ENCODE measurements around the gene KIF15.

The KIF15 gene

GRCh38 chr3:44877333-44877732, 115.7 kb downstream of the KIF15 start:
- no peaks in the 10 kb centered on the region for H3K27me3 ChIP-seq (ENCODE audit: control insufficient read depth in 2 of 2, insufficient read depth in 2 of 2, low read length in 2 of 2)
- no peak overlapping the region for H3K4me3 ChIP-seq (ENCODE audit: low read length in 2 of 2)
- no peaks in the 10 kb centered on the region for H3K36me3 ChIP-seq (ENCODE audit: control insufficient read depth in 2 of 2, insufficient read depth in 2 of 2, low read length in 2 of 2)
- no peak overlapping the region for H3K27ac ChIP-seq (ENCODE audit: low read depth in 2 of 2, low read length in 2 of 2)
- no peak overlapping the region for H3K9ac ChIP-seq (ENCODE audit: low read depth in 1 of 2, low read length in 2 of 2)
- H3K9me3 ChIP-seq (ENCODE audit: control insufficient read depth in 2 of 2, low read length in 2 of 2): no peaks in the 10 kb centered on the region
- H3K4me1 ChIP-seq (ENCODE audit: control insufficient read depth in 2 of 2, insufficient read depth in 2 of 2, low read length in 2 of 2): no peaks in the 10 kb centered on the region

- peaks cover 2 to 3% of the 10 kb centered on the region in 2 donors for H3K27me3 ChIP-seq (ENCODE audit: control insufficient read depth in 2 of 2, insufficient read depth in 2 of 2, low read length in 2 of 2)
- no peak overlapping the region for H3K27ac ChIP-seq (ENCODE audit: low read depth in 2 of 2, low read length in 2 of 2)
- H3K9me3 ChIP-seq (ENCODE audit: control insufficient read depth in 2 of 2, low read length in 2 of 2): no peaks in the 10 kb centered on the region
- H3K9ac ChIP-seq (ENCODE audit: low read depth in 1 of 2, low read length in 2 of 2): no peak overlapping the region
- H3K4me3 ChIP-seq (ENCODE audit: low read length in 2 of 2): no peak overlapping the region
- no peaks in the 10 kb centered on the region for H3K36me3 ChIP-seq (ENCODE audit: control insufficient read depth in 2 of 2, insufficient read depth in 2 of 2, low read length in 2 of 2)
- H3K4me1 ChIP-seq (ENCODE audit: control insufficient read depth in 2 of 2, insufficient read depth in 2 of 2, low read length in 2 of 2): no peaks in the 10 kb centered on the region
Observed at GRCh38 chr3:44880284-44880683, 118.7 kb downstream of the KIF15 start.

- no peaks in the 10 kb centered on the region for H3K9me3 ChIP-seq (ENCODE audit: control insufficient read depth in 2 of 2, low read length in 2 of 2)
- H3K4me3 ChIP-seq (ENCODE audit: low read length in 2 of 2): no peak overlapping the region
- H3K36me3 ChIP-seq (ENCODE audit: control insufficient read depth in 2 of 2, insufficient read depth in 2 of 2, low read length in 2 of 2): no peaks in the 10 kb centered on the region
- no peak overlapping the region for H3K27ac ChIP-seq (ENCODE audit: low read depth in 2 of 2, low read length in 2 of 2)
- no peaks in the 10 kb centered on the region for H3K4me1 ChIP-seq (ENCODE audit: control insufficient read depth in 2 of 2, insufficient read depth in 2 of 2, low read length in 2 of 2)
- H3K27me3 ChIP-seq (ENCODE audit: control insufficient read depth in 2 of 2, insufficient read depth in 2 of 2, low read length in 2 of 2): peaks cover 2 to 3% of the 10 kb centered on the region in 2 donors
- no peak overlapping the region for H3K9ac ChIP-seq (ENCODE audit: low read depth in 1 of 2, low read length in 2 of 2)
Observed at GRCh38 chr3:44883213-44883955, 121.8 kb downstream of the KIF15 start.

- Histone ChIP-seq H3K27me3 (ENCODE audit: control insufficient read depth in 2 of 2, insufficient read depth in 2 of 2, low read length in 2 of 2) (peaks cover 2 to 3% of the 10 kb centered on the region in 2 donors), H3K36me3 (ENCODE audit: control insufficient read depth in 2 of 2, insufficient read depth in 2 of 2, low read length in 2 of 2) (no peaks in the 10 kb centered on the region), H3K9me3 (ENCODE audit: control insufficient read depth in 2 of 2, low read length in 2 of 2) (no peaks in the 10 kb centered on the region), H3K9ac (ENCODE audit: low read depth in 1 of 2, low read length in 2 of 2) (no peak overlapping the region), H3K4me3 (ENCODE audit: low read length in 2 of 2) (no peak overlapping the region), H3K27ac (ENCODE audit: low read depth in 2 of 2, low read length in 2 of 2) (no peak overlapping the region), H3K4me1 (ENCODE audit: control insufficient read depth in 2 of 2, insufficient read depth in 2 of 2, low read length in 2 of 2) (no peaks in the 10 kb centered on the region)
Observed at GRCh38 chr3:44883999-44884431, 122.4 kb downstream of the KIF15 start.

GRCh38 chr3:44885618-44886017, 124.0 kb downstream of the KIF15 start:
- Histone ChIP-seq H3K27ac (ENCODE audit: low read depth in 2 of 2, low read length in 2 of 2) (no peak overlapping the region), H3K4me1 (ENCODE audit: control insufficient read depth in 2 of 2, insufficient read depth in 2 of 2, low read length in 2 of 2) (no peaks in the 10 kb centered on the region), H3K27me3 (ENCODE audit: control insufficient read depth in 2 of 2, insufficient read depth in 2 of 2, low read length in 2 of 2) (peaks cover 2 to 3% of the 10 kb centered on the region in 2 donors), H3K4me3 (ENCODE audit: low read length in 2 of 2) (no peak overlapping the region), H3K9me3 (ENCODE audit: control insufficient read depth in 2 of 2, low read length in 2 of 2) (no peaks in the 10 kb centered on the region), H3K36me3 (ENCODE audit: control insufficient read depth in 2 of 2, insufficient read depth in 2 of 2, low read length in 2 of 2) (no peaks in the 10 kb centered on the region), H3K9ac (ENCODE audit: low read depth in 1 of 2, low read length in 2 of 2) (no peak overlapping the region)

GRCh38 chr3:44886561-44886960, 125.0 kb downstream of the KIF15 start:
- Histone ChIP-seq H3K27ac (ENCODE audit: low read depth in 2 of 2, low read length in 2 of 2) (no peak overlapping the region), H3K9ac (ENCODE audit: low read depth in 1 of 2, low read length in 2 of 2) (no peak overlapping the region), H3K9me3 (ENCODE audit: control insufficient read depth in 2 of 2, low read length in 2 of 2) (no peaks in the 10 kb centered on the region), H3K27me3 (ENCODE audit: control insufficient read depth in 2 of 2, insufficient read depth in 2 of 2, low read length in 2 of 2) (peaks cover 2 to 3% of the 10 kb centered on the region in 2 donors), H3K4me1 (ENCODE audit: control insufficient read depth in 2 of 2, insufficient read depth in 2 of 2, low read length in 2 of 2) (no peaks in the 10 kb centered on the region), H3K4me3 (ENCODE audit: low read length in 2 of 2) (no peak overlapping the region), H3K36me3 (ENCODE audit: control insufficient read depth in 2 of 2, insufficient read depth in 2 of 2, low read length in 2 of 2) (no peaks in the 10 kb centered on the region)

- H3K9ac ChIP-seq (ENCODE audit: low read depth in 1 of 2, low read length in 2 of 2): no peak overlapping the region
- H3K4me3 ChIP-seq (ENCODE audit: low read length in 2 of 2): no peak overlapping the region
- H3K4me1 ChIP-seq (ENCODE audit: control insufficient read depth in 2 of 2, insufficient read depth in 2 of 2, low read length in 2 of 2): no peaks in the 10 kb centered on the region
- H3K27ac ChIP-seq (ENCODE audit: low read depth in 2 of 2, low read length in 2 of 2): no peak overlapping the region
- H3K36me3 ChIP-seq (ENCODE audit: control insufficient read depth in 2 of 2, insufficient read depth in 2 of 2, low read length in 2 of 2): no peaks in the 10 kb centered on the region
- peaks cover 2 to 3% of the 10 kb centered on the region in 2 donors for H3K27me3 ChIP-seq (ENCODE audit: control insufficient read depth in 2 of 2, insufficient read depth in 2 of 2, low read length in 2 of 2)
- H3K9me3 ChIP-seq (ENCODE audit: control insufficient read depth in 2 of 2, low read length in 2 of 2): no peaks in the 10 kb centered on the region
Observed at GRCh38 chr3:44887101-44887500, 125.5 kb downstream of the KIF15 start.

GRCh38 chr3:44890258-44890657, 128.7 kb downstream of the KIF15 start:
- H3K36me3 ChIP-seq (ENCODE audit: control insufficient read depth in 2 of 2, insufficient read depth in 2 of 2, low read length in 2 of 2): no peaks in the 10 kb centered on the region
- no peak overlapping the region for H3K27ac ChIP-seq (ENCODE audit: low read depth in 2 of 2, low read length in 2 of 2)
- no peaks in the 10 kb centered on the region for H3K27me3 ChIP-seq (ENCODE audit: control insufficient read depth in 2 of 2, insufficient read depth in 2 of 2, low read length in 2 of 2)
- no peaks in the 10 kb centered on the region for H3K9me3 ChIP-seq (ENCODE audit: control insufficient read depth in 2 of 2, low read length in 2 of 2)
- H3K9ac ChIP-seq (ENCODE audit: low read depth in 1 of 2, low read length in 2 of 2): no peak overlapping the region
- no peak overlapping the region for H3K4me3 ChIP-seq (ENCODE audit: low read length in 2 of 2)
- no peaks in the 10 kb centered on the region for H3K4me1 ChIP-seq (ENCODE audit: control insufficient read depth in 2 of 2, insufficient read depth in 2 of 2, low read length in 2 of 2)

GRCh38 chr3:44890852-44891251, 129.3 kb downstream of the KIF15 start:
- Histone ChIP-seq H3K36me3 (ENCODE audit: control insufficient read depth in 2 of 2, insufficient read depth in 2 of 2, low read length in 2 of 2) (no peaks in the 10 kb centered on the region), H3K4me3 (ENCODE audit: low read length in 2 of 2) (no peak overlapping the region), H3K27ac (ENCODE audit: low read depth in 2 of 2, low read length in 2 of 2) (no peak overlapping the region), H3K9ac (ENCODE audit: low read depth in 1 of 2, low read length in 2 of 2) (no peak overlapping the region), H3K27me3 (ENCODE audit: control insufficient read depth in 2 of 2, insufficient read depth in 2 of 2, low read length in 2 of 2) (no peaks in the 10 kb centered on the region), H3K4me1 (ENCODE audit: control insufficient read depth in 2 of 2, insufficient read depth in 2 of 2, low read length in 2 of 2) (no peaks in the 10 kb centered on the region), H3K9me3 (ENCODE audit: control insufficient read depth in 2 of 2, low read length in 2 of 2) (no peaks in the 10 kb centered on the region)

GRCh38 chr3:44892689-44893088, 131.1 kb downstream of the KIF15 start:
- Histone ChIP-seq H3K36me3 (ENCODE audit: control insufficient read depth in 2 of 2, insufficient read depth in 2 of 2, low read length in 2 of 2) (no peaks in the 10 kb centered on the region), H3K27ac (ENCODE audit: low read depth in 2 of 2, low read length in 2 of 2) (no peak overlapping the region), H3K4me3 (ENCODE audit: low read length in 2 of 2) (no peak overlapping the region)

More at GRCh38 chr3:44892689-44893088, 131.1 kb downstream of the KIF15 start:
- no peak overlapping the region for H3K9ac ChIP-seq (ENCODE audit: low read depth in 1 of 2, low read length in 2 of 2)
- no peaks in the 10 kb centered on the region for H3K4me1 ChIP-seq (ENCODE audit: control insufficient read depth in 2 of 2, insufficient read depth in 2 of 2, low read length in 2 of 2)
- H3K9me3 ChIP-seq (ENCODE audit: control insufficient read depth in 2 of 2, low read length in 2 of 2): no peaks in the 10 kb centered on the region
- H3K27me3 ChIP-seq (ENCODE audit: control insufficient read depth in 2 of 2, insufficient read depth in 2 of 2, low read length in 2 of 2): no peaks in the 10 kb centered on the region
